Activated B cell treated with CpG ODN at 0.5 μM for 24 hours (primary cell): ENCODE measurements around the gene CHCHD6. TPM values are rescaled to one million over a fixed set of nuclear protein-coding genes. Genes with fewer than 3 reads are reported as not detected.

Experiments
- ATAC-seq: fragments of 200-7000 bp; cut with Tn5 transposase; one replicate; pipeline ENCODE4 v1.10.0; 2021; ENCODE audit warnings: low read depth, mild to moderate bottlenecking, moderate library complexity
- CTCF ChIA-PET: fragments of 350-600 bp; sonication (Branson Sonifier 250); formaldehyde crosslinking; loops from one replicate; lab custom pipeline; 2021; ENCODE audit warnings: antibody characterized with exemption; lab: Charles Lee
- POLR2A ChIA-PET: fragments of 350-600 bp; sonication (Branson Sonifier 250); formaldehyde crosslinking; loops from one replicate; lab custom pipeline; 2021; ENCODE audit warnings: antibody characterized with exemption; lab: Charles Lee
- DNase-seq: peaks from one replicate; pipeline ENCODE4 v3.0.0; 2022
- H3K27ac Mint-ChIP-seq: one replicate; pipeline ENCODE4 v1.8.0; 2020; ENCODE audit warnings: mixed read lengths
- H3K27me3 Mint-ChIP-seq: one replicate; pipeline ENCODE4 v1.8.0; 2021; ENCODE audit warnings: mixed read lengths
- H3K36me3 Mint-ChIP-seq: one replicate; pipeline ENCODE4 v1.8.0; 2021; ENCODE audit warnings: low read depth, mixed read lengths
- H3K4me1 Mint-ChIP-seq: one replicate; pipeline ENCODE4 v1.8.0; 2021; ENCODE audit warnings: mixed read lengths
- H3K4me3 Mint-ChIP-seq: one replicate; pipeline ENCODE4 v1.8.0; 2020; ENCODE audit warnings: mild to moderate bottlenecking, mixed read lengths
- H3K9me3 Mint-ChIP-seq: one replicate; pipeline ENCODE4 v1.8.0; 2020; ENCODE audit warnings: mixed read lengths
- intact Hi-C: fragments of 100-400 bp; cut with micrococcal nuclease; formaldehyde crosslinking; loops from one replicate; pipeline ENCODE4 v1.15.1; 2024
- total RNA-seq: library from RNA; stranded (reverse); gene quantifications from 2 replicates; pipeline ENCODE4 v1.2.3, GENCODE V29; 2022
- TF ChIP-seq, protein P1 (sequence below): fragments of 200-600 bp; IDR thresholded peaks from one replicate; pipeline ENCODE4 v1.8.0; 2022; ENCODE audit warnings: antibody characterized with exemption, mild to moderate bottlenecking

CHCHD6 gene
- total RNA-seq, 1 donor from 2014 or later, result 10.0 TPM

DNA sequence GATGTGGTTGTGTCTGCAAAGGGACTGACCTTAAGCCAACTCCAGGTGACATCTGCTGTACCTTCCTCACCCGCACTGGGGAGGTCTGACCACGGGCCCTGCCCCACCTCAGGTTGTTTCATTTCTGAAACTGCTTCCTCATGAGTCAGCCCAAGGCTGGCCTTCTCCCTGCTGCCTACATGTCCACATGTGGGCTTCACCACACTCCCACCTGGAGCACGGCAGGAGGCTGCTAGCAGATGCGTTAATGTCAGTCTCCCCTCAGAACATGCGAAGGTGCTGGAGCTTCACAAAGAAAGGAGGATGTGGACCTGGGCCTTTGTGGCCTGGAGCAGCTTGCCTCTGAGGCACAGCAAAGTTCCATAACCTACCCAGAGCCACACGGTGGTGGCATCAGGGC, 209.5 kb downstream of the CHCHD6 start:
- CTCF ChIA-PET, result no interaction called here
- DNase-seq, result no peak
- POLR2A ChIA-PET, result interaction anchor here (0.6 to 4.0 kb wide), 3 partner anchors 41 to 68 kb away, joined by 4 to 44 read pairs (median 35); partner anchors contain the start of gene PLXNA1
- peak overlapping the region; percentile 30 for H3K27ac Mint-ChIP-seq
- intact Hi-C loops, result loop anchor here (2.0 to 10.0 kb wide), 3 partner anchors 21 to 1839 kb away; partner anchors contain the start of gene SLC41A3
- H3K9me3 Mint-ChIP-seq, result peaks cover 2% of the 10 kb centered on the region
- peaks cover 6% of the 10 kb centered on the region for H3K36me3 Mint-ChIP-seq
- ATAC-seq, result no peak
- H3K4me3 Mint-ChIP-seq, result no peak overlapping the region
- H3K27me3 Mint-ChIP-seq, result peaks cover 24% of the 10 kb centered on the region
- peaks cover 46% of the 10 kb centered on the region for H3K4me1 Mint-ChIP-seq
- TF ChIP-seq, protein P1, sequence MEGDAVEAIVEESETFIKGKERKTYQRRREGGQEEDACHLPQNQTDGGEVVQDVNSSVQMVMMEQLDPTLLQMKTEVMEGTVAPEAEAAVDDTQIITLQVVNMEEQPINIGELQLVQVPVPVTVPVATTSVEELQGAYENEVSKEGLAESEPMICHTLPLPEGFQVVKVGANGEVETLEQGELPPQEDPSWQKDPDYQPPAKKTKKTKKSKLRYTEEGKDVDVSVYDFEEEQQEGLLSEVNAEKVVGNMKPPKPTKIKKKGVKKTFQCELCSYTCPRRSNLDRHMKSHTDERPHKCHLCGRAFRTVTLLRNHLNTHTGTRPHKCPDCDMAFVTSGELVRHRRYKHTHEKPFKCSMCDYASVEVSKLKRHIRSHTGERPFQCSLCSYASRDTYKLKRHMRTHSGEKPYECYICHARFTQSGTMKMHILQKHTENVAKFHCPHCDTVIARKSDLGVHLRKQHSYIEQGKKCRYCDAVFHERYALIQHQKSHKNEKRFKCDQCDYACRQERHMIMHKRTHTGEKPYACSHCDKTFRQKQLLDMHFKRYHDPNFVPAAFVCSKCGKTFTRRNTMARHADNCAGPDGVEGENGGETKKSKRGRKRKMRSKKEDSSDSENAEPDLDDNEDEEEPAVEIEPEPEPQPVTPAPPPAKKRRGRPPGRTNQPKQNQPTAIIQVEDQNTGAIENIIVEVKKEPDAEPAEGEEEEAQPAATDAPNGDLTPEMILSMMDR, result no peak

DNA sequence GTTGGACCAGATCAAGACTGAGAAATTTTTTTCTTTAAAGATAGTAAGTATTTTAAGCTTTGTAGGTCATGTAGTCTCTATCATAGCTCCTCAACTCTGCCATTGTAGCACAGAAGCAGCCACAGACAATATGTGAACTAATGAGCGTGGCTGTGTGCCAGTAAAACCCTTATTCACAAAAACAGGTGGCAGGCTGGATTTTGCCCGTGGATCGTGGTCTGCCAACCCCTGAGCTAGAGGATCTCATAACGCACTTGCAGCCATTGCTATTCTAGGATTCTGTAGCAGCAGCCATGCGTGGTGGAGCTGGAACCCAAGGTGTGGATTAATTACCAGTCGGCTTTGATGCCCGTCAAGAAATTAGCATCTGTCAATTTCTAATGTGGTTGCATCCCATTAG, 210.2 kb downstream of the CHCHD6 start:
- POLR2A ChIA-PET, result interaction anchor here (3.6 kb wide), 1 partner anchor 67 kb away, joined by 44 read pairs; the partner anchor contains the start of gene PLXNA1
- Mint-ChIP-seq H3K27me3 (peaks cover 18% of the 10 kb centered on the region), H3K27ac (no peak overlapping the region), H3K36me3 (peaks cover 6% of the 10 kb centered on the region), H3K4me1 (peaks cover 43% of the 10 kb centered on the region), H3K4me3 (no peak overlapping the region), H3K9me3 (peaks cover 2% of the 10 kb centered on the region)
- intact Hi-C loops, result loop anchor here (5.0 to 10.0 kb wide), 2 partner anchors 832 to 1839 kb away; partner anchors contain the start of gene SLC41A3
- ATAC-seq, result no peak
- CTCF ChIA-PET, result no interaction called here
- no peak for DNase-seq
- TF ChIP-seq, protein P1, result no peak

DNA sequence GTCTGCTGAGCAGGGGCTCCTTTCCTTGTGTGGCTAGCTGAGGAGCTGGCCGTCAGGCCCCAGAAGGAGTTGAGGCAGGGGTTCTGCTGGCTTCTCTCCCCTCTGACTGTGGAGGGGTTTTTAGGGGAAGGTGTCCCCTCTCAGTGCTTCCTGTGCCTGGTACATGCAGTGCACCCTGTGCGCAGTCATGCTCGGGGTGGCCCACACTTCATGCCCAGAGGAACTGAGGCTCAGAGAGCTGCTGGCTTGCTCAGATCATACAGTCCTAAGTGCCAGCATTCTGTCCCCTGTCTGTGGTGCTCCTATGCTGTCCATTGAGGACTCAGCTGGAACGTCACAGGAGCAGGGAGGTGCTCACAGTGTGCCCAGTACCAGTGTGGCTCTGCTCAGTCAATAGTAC, 211.0 kb downstream of the CHCHD6 start:
- DNase-seq, result no peak
- Mint-ChIP-seq H3K9me3 (peaks cover 4% of the 10 kb centered on the region), H3K27me3 (peaks cover 19% of the 10 kb centered on the region), H3K4me1 (peaks cover 37% of the 10 kb centered on the region), H3K36me3 (peaks cover 10% of the 10 kb centered on the region), H3K4me3 (no peak overlapping the region), H3K27ac (no peak overlapping the region)
- ATAC-seq, result no peak
- ChIA-PET CTCF (no interaction called here), POLR2A (no interaction called here)
- intact Hi-C loops, result loop anchor here (10.0 kb wide), 1 partner anchor 1840 kb away; no protein-coding TSS in a partner anchor
- TF ChIP-seq, protein P1, result no peak

DNA sequence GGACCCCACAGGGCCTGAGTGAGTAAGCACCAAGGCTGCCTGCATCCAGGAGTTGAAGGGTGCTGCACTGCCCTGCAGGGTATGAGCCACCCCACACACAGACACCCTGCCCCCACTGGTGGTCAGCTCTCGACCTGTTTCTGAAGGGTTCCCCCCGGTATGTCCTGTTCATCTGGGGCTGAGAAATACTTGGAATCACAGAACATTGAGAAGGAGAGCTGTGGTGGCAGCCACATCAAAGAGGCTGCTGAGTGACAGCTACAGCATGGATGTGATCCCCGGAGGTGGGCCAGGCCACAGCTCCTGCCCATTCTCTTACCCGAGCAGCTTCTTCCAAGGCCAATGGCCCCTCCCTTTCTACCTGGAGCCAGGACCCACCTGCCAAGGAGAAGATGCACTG, 212.5 kb downstream of the CHCHD6 start:
- CTCF ChIA-PET, result no interaction called here
- ATAC-seq, result no peak

DNA sequence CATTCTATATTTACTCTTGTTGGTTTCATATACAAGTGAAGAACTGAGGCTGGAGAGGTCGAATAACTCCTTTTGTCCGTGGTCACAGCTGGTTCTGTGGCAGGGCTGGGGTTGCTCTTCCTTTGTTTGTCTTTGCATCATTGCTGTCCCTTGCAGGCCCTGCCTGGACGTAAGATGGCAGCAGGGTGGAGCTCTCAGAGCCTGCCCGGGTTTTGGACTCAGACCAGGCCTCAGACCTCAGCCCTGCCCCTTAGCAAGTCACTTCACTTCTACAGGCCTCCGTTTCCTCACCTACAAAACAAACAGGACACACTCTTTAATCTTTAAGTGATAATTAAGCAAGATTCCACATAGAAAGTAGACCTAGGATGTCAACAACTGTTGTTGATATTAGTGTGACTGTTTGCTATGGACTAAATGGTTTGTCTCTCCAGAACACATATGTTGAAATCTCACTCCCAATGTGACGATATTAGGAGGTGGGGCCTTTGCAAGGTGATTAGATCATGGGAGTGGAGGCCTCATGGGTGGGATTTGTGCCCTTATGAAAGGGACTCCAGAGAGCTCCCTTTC, 213.3 kb downstream of the CHCHD6 start:
- H3K9me3 Mint-ChIP-seq, result peaks cover 6% of the 10 kb centered on the region
- no peak overlapping the region for H3K27ac Mint-ChIP-seq
- POLR2A ChIA-PET, result interaction anchor here (1.4 kb wide), 1 partner anchor 37 kb away, joined by 4 read pairs; no protein-coding TSS in a partner anchor
- peaks cover 15% of the 10 kb centered on the region for H3K4me1 Mint-ChIP-seq
- ATAC-seq (no peak), DNase-seq (no peak)
- H3K36me3 Mint-ChIP-seq, result peaks cover 17% of the 10 kb centered on the region
- TF ChIP-seq, protein P1, result no peak
- H3K4me3 Mint-ChIP-seq, result no peak overlapping the region
- H3K27me3 Mint-ChIP-seq, result peaks cover 21% of the 10 kb centered on the region
- intact Hi-C loops, result loop anchor here (10.0 kb wide), 1 partner anchor 1843 kb away; no protein-coding TSS in a partner anchor
- CTCF ChIA-PET, result no interaction called here

More for the DNA sequence above, 212.5 kb downstream of the CHCHD6 start:
- H3K27ac Mint-ChIP-seq, result no peak overlapping the region
- POLR2A ChIA-PET, result interaction anchor here (0.8 to 1.4 kb wide), 2 partner anchors 11 to 38 kb away, joined by 3 to 4 read pairs; no protein-coding TSS in a partner anchor
- no peak overlapping the region for H3K4me3 Mint-ChIP-seq
- peaks cover 17% of the 10 kb centered on the region for H3K36me3 Mint-ChIP-seq
- DNase-seq, result no peak
- TF ChIP-seq, protein P1, result no peak
- H3K9me3 Mint-ChIP-seq, result peaks cover 6% of the 10 kb centered on the region
- intact Hi-C loops, result loop anchor here (10.0 kb wide), 1 partner anchor 1842 kb away; no protein-coding TSS in a partner anchor
- peaks cover 23% of the 10 kb centered on the region for H3K4me1 Mint-ChIP-seq
- H3K27me3 Mint-ChIP-seq, result peaks cover 21% of the 10 kb centered on the region
